RWPE2 (cell line): ENCODE data around the gene YJEFN3.

Source experiments
- ATAC-seq: fragments of 200-7000 bp; cut with Tn5 transposase; 3 replicates; pipeline ENCODE4 v1.9.1; 2021; ENCODE audit warnings: low read depth
- DNase-seq: peaks from one replicate; pipeline ENCODE4 v3.0.0-alpha.2; 2020; ENCODE audit warnings: low spot score
- H3K27ac ChIP-seq: fragments of 450-650 bp; 2 replicates; pipeline ENCODE4 v1.5.1; 2017; ENCODE audit warnings: mild to moderate bottlenecking; ENCODE audit not compliant: poor library complexity, severe bottlenecking
- H3K27me3 ChIP-seq: fragments of 250-450 bp; sonication (Bioruptor Pico); 2 replicates; pipeline ENCODE4 v1.5.1; 2021; ENCODE audit warnings: mild to moderate bottlenecking, moderate library complexity; ENCODE audit not compliant: insufficient read depth, poor library complexity, severe bottlenecking
- H3K36me3 ChIP-seq: fragments of 250-450 bp; sonication (Bioruptor Pico); 2 replicates; pipeline ENCODE4 v1.5.1; 2020; ENCODE audit warnings: low read depth, mild to moderate bottlenecking, moderate library complexity
- H3K4me1 ChIP-seq: fragments of 250-450 bp; sonication (Bioruptor Pico); 2 replicates; pipeline ENCODE4 v1.5.1; 2021; ENCODE audit warnings: mild to moderate bottlenecking, moderate library complexity; ENCODE audit not compliant: insufficient read depth, poor library complexity, severe bottlenecking
- H3K4me3 ChIP-seq: fragments of 250-450 bp; sonication (Bioruptor Pico); 2 replicates; pipeline ENCODE4 v1.5.1; 2021; ENCODE audit warnings: mild to moderate bottlenecking, moderate library complexity; ENCODE audit not compliant: severe bottlenecking
- H3K9me3 ChIP-seq: fragments of 250-450 bp; sonication (Bioruptor Pico); 2 replicates; pipeline ENCODE4 v1.5.1; 2021; ENCODE audit warnings: mild to moderate bottlenecking, moderate library complexity; ENCODE audit not compliant: severe bottlenecking
- TF ChIP-seq, protein P1 (sequence below): fragments of 450-650 bp; IDR thresholded peaks from one replicate; pipeline ENCODE4 v1.5.1; 2017; ENCODE audit warnings: mild to moderate bottlenecking, moderate library complexity; ENCODE audit not compliant: poor library complexity, severe bottlenecking

YJEFN3 gene

DNA sequence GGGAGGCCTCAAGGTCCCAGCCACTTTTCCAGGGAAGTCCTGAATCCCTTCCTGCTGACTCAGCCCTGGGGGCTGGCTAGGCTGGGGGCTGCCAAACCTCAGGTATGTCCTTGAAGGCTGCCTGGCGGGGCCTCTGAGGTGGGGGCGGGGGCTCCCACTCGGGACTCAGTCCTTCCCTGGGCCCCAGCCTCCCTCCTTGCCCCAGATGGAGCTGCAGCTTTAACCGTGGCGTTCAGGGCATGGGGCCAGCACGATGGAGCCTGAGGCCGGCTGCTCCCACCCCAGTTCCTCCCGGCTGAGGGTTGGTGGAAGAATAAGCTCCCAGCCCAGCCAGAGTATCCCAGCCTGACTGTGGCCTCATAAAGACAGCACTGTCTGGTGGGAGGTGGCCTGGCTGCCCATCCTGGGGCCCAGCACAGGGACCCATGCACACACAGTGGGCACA, 21.8 kb downstream of the YJEFN3 start:
- no peak for DNase-seq
- no peak overlapping the region for H3K4me3 ChIP-seq
- H3K27ac ChIP-seq = no peak overlapping the region
- no peaks in the 10 kb centered on the region for H3K4me1 ChIP-seq
- TF ChIP-seq, protein P1, sequence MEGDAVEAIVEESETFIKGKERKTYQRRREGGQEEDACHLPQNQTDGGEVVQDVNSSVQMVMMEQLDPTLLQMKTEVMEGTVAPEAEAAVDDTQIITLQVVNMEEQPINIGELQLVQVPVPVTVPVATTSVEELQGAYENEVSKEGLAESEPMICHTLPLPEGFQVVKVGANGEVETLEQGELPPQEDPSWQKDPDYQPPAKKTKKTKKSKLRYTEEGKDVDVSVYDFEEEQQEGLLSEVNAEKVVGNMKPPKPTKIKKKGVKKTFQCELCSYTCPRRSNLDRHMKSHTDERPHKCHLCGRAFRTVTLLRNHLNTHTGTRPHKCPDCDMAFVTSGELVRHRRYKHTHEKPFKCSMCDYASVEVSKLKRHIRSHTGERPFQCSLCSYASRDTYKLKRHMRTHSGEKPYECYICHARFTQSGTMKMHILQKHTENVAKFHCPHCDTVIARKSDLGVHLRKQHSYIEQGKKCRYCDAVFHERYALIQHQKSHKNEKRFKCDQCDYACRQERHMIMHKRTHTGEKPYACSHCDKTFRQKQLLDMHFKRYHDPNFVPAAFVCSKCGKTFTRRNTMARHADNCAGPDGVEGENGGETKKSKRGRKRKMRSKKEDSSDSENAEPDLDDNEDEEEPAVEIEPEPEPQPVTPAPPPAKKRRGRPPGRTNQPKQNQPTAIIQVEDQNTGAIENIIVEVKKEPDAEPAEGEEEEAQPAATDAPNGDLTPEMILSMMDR = no peak
- no peaks in the 10 kb centered on the region for H3K9me3 ChIP-seq
- H3K36me3 ChIP-seq = no peaks in the 10 kb centered on the region
- no peak for ATAC-seq
- H3K27me3 ChIP-seq = no peaks in the 10 kb centered on the region

DNA sequence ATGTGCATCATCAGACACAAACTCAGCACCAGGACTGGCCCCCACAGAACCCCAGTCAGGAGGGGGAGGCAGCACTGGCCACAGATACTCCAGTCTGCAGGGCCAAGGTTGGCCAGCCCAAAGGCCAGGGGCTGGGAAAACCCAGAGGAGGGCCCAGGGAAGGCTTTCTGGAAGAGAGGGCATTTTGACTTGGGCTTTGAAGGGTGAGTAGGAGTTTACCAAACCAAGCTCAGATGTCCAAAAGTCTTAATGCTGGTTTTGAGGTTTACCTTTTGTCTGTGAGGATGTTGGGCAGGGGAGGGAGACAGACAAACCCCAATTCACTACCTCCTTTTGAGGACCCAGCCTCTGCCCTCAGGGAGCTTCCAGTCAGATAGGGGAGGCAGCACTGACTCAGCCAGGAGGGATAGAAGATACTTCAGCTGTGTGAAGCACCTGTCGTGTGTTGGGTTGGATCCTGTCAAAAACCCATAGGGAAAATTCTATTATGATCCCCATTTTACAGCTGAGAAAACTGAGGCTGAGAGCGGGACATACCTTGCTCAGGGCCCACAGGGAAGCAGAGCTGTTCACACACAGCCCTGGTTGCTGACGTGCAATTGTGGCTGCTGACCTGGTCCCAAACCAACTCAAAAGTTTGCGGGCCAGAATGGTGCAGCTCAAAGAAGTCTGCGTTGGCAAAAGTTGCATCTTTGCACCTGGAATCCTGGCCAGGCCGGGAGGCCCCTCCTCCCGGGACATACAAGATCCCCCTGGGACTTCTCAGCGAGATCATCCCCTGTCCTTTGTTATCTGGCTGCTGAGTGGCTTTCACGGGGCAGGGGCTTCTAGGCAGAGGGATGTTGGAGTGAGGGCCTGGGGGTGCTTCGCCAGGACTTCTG, 22.5 kb downstream of the YJEFN3 start:
- TF ChIP-seq, protein P1 = no peak
- DNase-seq (no peak), ATAC-seq (no peak)
- no peaks in the 10 kb centered on the region for H3K36me3 ChIP-seq
- H3K27me3 ChIP-seq = no peaks in the 10 kb centered on the region
- no peak overlapping the region for H3K4me3 ChIP-seq
- H3K4me1 ChIP-seq = no peaks in the 10 kb centered on the region
- no peak overlapping the region for H3K27ac ChIP-seq
- H3K9me3 ChIP-seq = no peaks in the 10 kb centered on the region

DNA sequence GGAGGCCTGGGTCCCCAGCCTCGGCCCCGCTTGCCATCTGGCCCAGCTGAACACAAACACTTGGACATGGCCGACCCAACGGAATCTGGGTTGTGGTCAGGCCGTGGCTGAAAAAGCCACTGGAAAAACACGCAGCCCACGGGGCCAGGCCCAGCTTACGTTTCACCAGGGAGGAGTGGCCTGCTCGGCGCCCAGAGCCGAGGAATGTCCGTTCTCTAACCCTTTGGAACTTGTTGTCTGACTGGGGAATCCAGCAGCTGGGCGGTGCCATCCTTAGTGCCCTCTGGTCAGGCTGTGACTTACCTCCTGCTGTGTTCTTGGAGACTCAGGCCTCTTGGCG, 23.1 kb downstream of the YJEFN3 start:
- DNase-seq (no peak), ATAC-seq (no peak)
- TF ChIP-seq, protein P1 = no peak

DNA sequence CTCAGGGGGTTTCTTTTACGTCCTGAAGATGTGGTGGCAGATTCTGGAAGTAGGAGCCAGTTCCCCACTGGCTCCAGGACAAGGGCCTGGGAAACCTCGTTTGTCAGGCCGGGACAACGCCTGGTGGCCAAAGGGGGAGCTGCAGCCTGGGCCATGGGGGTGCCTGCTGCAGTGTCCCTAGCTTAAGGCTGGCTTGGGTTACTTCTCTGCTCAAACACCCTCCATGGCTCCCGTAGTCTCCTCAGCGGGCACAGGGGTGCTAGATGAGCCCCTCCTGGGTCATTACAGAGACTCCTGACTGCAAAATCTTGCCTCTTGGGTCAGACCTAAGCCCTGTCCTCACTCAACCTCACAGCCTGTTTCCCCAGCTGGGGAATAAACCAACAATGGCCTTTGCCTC, 24.1 kb downstream of the YJEFN3 start:
- Histone ChIP-seq H3K4me1 (no peaks in the 10 kb centered on the region), H3K27ac (no peak overlapping the region)
- ATAC-seq = peak; percentile 65

More for the DNA sequence above, 23.1 kb downstream of the YJEFN3 start:
- Histone ChIP-seq H3K27ac (no peak overlapping the region), H3K27me3 (no peaks in the 10 kb centered on the region), H3K36me3 (no peaks in the 10 kb centered on the region), H3K9me3 (no peaks in the 10 kb centered on the region), H3K4me1 (no peaks in the 10 kb centered on the region), H3K4me3 (no peak overlapping the region)

More for the DNA sequence above, 24.1 kb downstream of the YJEFN3 start:
- TF ChIP-seq, protein P1 = peak; percentile 51
- Histone ChIP-seq H3K27me3 (no peaks in the 10 kb centered on the region), H3K9me3 (no peaks in the 10 kb centered on the region), H3K36me3 (no peaks in the 10 kb centered on the region), H3K4me3 (no peak overlapping the region)
- DNase-seq = peak; percentile 43
